ENCODE data around the gene PLXNC1. TPM values are rescaled to one million over a fixed set of nuclear protein-coding genes. Genes with fewer than 3 reads are reported as not detected.

PLXNC1 gene
- total RNA-seq, 4 donors from 2014 or later = 4.8 to 6.8 (median 6.2) TPM

GRCh38 chr12:94250130-94250529 lies 101.8 kb downstream of the PLXNC1 start:
- TF ChIP-seq POLR2A (IDR thresholded peaks at IDR 0.05) (no peak), EP300 (IDR thresholded peaks at IDR 0.05) (no peak), POLR2AphosphoS5 (IDR thresholded peaks at IDR 0.05) (no peak)
- TF ChIP-seq, protein P1, sequence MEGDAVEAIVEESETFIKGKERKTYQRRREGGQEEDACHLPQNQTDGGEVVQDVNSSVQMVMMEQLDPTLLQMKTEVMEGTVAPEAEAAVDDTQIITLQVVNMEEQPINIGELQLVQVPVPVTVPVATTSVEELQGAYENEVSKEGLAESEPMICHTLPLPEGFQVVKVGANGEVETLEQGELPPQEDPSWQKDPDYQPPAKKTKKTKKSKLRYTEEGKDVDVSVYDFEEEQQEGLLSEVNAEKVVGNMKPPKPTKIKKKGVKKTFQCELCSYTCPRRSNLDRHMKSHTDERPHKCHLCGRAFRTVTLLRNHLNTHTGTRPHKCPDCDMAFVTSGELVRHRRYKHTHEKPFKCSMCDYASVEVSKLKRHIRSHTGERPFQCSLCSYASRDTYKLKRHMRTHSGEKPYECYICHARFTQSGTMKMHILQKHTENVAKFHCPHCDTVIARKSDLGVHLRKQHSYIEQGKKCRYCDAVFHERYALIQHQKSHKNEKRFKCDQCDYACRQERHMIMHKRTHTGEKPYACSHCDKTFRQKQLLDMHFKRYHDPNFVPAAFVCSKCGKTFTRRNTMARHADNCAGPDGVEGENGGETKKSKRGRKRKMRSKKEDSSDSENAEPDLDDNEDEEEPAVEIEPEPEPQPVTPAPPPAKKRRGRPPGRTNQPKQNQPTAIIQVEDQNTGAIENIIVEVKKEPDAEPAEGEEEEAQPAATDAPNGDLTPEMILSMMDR (IDR thresholded peaks at IDR 0.05) = no peak
- WGBS, 2 donors (ENCODE audit: low coverage in 1 of 2) = 92 to 100% methylated on average over 2 to 4 of the region's 4 CpGs
- Histone ChIP-seq H3K27ac (no peak overlapping the region), H3K4me1 (no peaks in the 10 kb centered on the region), H3K9me3 (no peaks in the 10 kb centered on the region), H3K27me3 (no peaks in the 10 kb centered on the region), H3K36me3 (no peaks in the 10 kb centered on the region), H3K4me3 (no peak overlapping the region)
- ATAC-seq = no peak

DNA sequence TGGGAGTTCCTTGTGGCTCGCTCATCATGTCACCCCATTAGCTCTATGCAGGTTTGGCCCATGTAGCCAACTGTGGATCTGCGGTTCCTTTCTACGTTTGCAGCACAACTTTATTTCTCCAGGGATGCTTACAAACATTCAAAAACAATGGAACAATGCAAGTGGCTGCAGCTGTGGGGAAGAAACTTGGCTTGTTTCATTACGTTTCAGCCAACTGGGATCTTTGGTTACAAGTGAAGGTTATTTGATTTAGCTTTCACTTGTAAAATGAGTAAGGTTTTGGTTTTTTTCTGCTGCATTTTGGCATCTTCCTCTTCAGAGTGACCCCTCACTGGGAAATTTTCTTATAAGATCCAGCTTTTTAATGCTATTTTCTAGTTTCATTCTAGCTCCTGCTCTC lies 105.9 kb downstream of the PLXNC1 start:
- Histone ChIP-seq H3K36me3 (peaks cover 0 to 7% of the 10 kb centered on the region in 2 donors), H3K4me1 (no peaks in the 10 kb centered on the region), H3K4me3 (no peak overlapping the region), H3K27me3 (no peaks in the 10 kb centered on the region), H3K9me3 (no peaks in the 10 kb centered on the region), H3K27ac (no peak overlapping the region)
- WGBS, 2 donors (ENCODE audit: low coverage in 1 of 2) = 60 to 62% methylated on average over 2 to 3 of the region's 4 CpGs
- no peak for ATAC-seq
- TF ChIP-seq POLR2AphosphoS5 (IDR thresholded peaks at IDR 0.05) (no peak), POLR2A (IDR thresholded peaks at IDR 0.05) (no peak), EP300 (IDR thresholded peaks at IDR 0.05) (no peak)
- TF ChIP-seq, protein P1 (IDR thresholded peaks at IDR 0.05) = no peak

DNA sequence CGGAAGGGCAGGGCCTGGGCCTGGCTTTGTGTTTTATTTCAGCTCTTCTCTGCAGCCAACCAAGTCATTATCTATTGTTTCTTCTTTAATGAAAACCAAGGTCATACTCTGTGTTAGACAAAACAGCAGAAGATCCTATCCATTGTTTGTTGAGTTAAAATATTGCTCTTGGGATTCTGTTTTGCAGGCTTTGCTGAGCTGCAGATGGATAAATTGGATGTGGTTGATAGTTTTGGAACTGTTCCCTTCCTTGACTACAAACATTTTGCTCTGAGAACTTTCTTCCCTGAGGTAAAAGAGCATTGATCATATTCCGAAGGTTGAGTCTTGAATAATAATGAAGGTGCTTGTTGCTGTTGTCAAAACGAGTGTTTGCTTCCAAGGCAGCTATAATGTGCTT lies 106.6 kb downstream of the PLXNC1 start:
- Histone ChIP-seq H3K4me1 (no peaks in the 10 kb centered on the region), H3K4me3 (no peak overlapping the region), H3K27me3 (no peaks in the 10 kb centered on the region), H3K36me3 (peaks cover 0 to 7% of the 10 kb centered on the region in 2 donors), H3K27ac (no peak overlapping the region), H3K9me3 (no peaks in the 10 kb centered on the region)
- TF ChIP-seq EP300 (IDR thresholded peaks at IDR 0.05) (no peak), POLR2A (IDR thresholded peaks at IDR 0.05) (no peak), POLR2AphosphoS5 (IDR thresholded peaks at IDR 0.05) (no peak)
- TF ChIP-seq, protein P1 (IDR thresholded peaks at IDR 0.05) = no peak
- WGBS, 2 donors (ENCODE audit: low coverage in 1 of 2) = 83 to 88% methylated on average over 3 of the region's 3 CpGs
- no peak for ATAC-seq

- H3K36me3 ChIP-seq = peaks cover 0 to 7% of the 10 kb centered on the region in 2 donors
- H3K4me3 ChIP-seq = no peak overlapping the region
- H3K27ac ChIP-seq = no peak overlapping the region
- no peaks in the 10 kb centered on the region for H3K27me3 ChIP-seq
- peaks cover 0 to 3% (median 0%) of the 10 kb centered on the region in 3 donors for H3K4me1 ChIP-seq
- TF ChIP-seq POLR2AphosphoS5 (IDR thresholded peaks at IDR 0.05) (no peak), EP300 (IDR thresholded peaks at IDR 0.05) (no peak), POLR2A (IDR thresholded peaks at IDR 0.05) (no peak)
- TF ChIP-seq, protein P1 (IDR thresholded peaks at IDR 0.05) = no peak
- ATAC-seq = no peak
- H3K9me3 ChIP-seq = no peaks in the 10 kb centered on the region
Observed at GRCh38 chr12:94255428-94255827, 107.1 kb downstream of the PLXNC1 start.

GRCh38 chr12:94258593-94258992 lies 110.2 kb downstream of the PLXNC1 start:
- Histone ChIP-seq H3K4me1 (peaks cover 6 to 32% (median 12%) of the 10 kb centered on the region in 3 donors), H3K9me3 (no peaks in the 10 kb centered on the region), H3K27me3 (no peaks in the 10 kb centered on the region), H3K4me3 (no peak overlapping the region), H3K36me3 (peaks cover 0 to 7% of the 10 kb centered on the region in 2 donors), H3K27ac (no peak overlapping the region)
- ATAC-seq = no peak
- TF ChIP-seq, protein P1 (IDR thresholded peaks at IDR 0.05) = no peak
- TF ChIP-seq EP300 (IDR thresholded peaks at IDR 0.05) (no peak), POLR2A (IDR thresholded peaks at IDR 0.05) (no peak), POLR2AphosphoS5 (IDR thresholded peaks at IDR 0.05) (no peak)
- 81 to 89% methylated on average over 2 of the region's 2 CpGs for WGBS, 2 donors (ENCODE audit: low coverage in 1 of 2)
